ENCODE results near the gene KCND3. TPM values are rescaled to one million over a fixed set of nuclear protein-coding genes. Genes with fewer than 3 reads are reported as not detected.

Gene KCND3
- total RNA-seq, 1 donor from 2014 or later: 6.2 TPM

DNA sequence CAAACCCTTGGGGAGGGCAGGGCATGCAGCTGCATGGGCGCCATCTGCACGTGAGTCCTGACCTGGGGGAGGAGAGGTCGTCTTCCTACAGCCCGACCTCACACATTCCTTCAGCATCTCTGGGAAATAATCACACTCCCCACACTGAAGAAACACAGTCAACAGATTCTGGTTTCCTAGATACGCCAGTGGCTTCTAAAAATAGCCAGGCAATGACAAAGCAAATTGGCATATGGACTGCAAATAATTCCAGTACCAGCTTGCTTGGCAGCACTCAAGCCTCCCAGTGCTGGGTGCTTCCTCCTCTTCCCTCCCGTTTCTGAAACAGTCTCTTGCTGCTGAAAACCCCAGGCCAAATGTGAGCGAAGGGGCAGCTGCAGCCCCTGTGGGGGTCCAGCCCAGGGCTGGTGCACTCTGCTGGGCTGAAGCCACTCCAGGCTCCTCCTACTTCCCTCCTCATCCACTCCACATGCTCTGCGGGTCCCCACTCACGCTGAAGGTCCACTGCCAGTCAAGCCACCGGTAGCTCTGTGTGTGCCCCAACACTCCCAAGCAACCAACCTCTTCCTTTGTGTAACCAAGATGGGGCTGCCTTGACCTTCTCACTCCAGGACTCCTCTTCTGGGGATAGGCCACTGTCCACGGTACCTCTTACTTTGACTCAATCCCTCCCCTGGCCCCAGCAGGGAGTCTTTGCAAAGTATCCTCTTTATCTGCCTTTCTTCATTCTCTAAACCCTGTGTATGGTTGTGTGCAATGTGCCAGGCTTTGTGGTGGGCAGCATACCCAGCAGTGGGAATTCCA, 69.0 kb downstream of the KCND3 start:
- peak; percentile 53 for DNase-seq (ENCODE audit: low spot score)

DNA sequence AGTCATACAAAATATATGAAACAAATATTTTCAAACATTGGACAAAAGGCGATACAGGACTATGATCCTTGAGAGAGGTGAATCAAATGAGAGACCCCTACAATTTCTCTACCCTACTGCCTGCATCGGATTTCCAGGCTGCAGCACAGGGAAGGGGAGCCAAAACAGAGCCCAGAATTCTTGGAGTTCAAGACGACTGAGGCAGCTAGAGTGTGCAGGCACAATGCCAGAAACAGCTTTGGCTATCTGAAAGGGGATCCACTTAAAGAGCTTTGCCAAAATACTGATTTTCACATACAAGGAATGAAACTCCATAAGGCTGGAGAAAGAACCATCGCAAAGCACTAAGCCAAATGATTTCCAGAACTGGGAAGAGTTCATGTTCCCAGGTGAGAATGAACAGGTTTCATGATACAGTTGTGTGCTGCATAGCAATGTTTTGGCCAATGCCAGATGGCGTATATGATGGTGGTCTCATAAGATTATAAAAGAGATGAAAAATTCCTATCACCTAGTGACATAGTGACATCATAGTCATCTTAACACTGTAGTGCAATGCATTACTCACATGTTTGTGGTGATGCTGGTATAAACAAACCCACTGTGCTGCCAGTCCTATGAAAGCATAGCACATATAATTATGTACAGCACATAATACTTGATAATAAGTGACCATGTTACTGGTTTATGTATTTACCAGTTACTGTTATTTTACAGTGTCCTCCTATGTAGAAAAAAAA, 77.5 kb downstream of the KCND3 start:
- DNase-seq (ENCODE audit: low spot score): no peak

DNA sequence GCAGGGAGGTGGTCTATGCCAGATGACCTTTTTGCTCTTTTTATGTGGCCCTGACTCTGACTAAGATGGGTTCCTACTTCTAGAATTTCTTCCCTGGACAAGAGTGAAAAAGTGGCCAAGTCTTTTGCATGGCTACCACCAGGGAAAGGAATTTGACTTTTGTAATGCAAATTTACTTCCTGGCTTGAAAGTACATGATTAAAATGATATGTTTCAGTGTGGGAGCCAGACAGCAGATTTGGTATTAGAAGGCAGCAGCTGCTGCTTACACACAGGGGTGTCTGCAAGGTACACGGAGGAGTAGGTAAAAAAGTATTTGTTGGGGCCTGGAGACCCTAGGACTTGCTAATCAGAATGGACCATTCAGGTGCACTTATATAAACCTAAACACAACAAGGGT, 78.4 kb downstream of the KCND3 start:
- DNase-seq (ENCODE audit: low spot score): no peak

DNA sequence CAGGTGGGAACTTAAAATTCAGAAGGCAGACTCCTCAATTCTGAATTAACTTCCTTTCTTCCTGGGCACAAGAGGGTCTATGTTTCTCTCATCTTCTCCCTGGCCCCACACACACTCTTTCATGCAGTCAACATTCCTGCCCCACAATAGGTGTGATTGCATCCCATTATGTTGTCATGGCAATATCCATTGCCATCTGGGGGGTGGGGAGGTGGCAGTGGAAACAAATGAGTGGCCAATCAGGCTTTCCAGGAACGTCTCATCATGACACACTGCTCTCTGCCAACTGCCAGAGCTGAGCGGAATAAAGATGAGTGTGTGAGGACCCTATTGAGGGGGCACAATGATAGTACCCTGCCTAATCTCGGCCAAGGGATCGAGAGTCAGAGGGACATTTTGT, 80.4 kb downstream of the KCND3 start:
- no peak for DNase-seq (ENCODE audit: low spot score)

DNA sequence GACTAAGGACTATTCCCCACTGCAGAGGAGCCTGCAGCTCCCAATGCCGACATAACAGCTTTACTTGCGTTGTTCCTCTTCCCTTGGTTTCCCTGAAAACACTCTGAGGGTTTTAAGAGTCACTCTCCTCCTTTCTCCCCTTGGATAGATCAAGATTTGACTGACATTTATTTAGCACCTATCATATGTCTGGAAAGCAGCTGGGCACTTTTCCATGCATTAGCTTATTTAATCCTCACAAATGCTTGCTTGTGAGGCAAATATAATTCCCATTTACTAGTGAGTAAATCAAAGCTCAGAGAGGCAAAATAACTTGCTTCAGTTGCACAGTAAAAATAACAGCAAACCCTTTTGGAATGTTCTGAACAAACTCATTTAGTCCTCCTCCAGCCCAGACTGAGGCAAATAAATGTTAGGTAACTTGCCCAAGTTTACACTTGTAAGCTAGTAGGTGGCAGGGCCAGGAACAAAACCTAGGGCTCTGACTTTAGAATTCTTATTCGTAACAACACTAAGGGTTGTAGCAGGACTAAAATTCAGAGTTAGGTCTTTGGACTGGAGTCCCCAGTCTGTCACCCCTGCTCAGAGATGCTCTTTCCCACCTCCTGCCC, 81.4 kb downstream of the KCND3 start:
- no peak for DNase-seq (ENCODE audit: low spot score)

DNA sequence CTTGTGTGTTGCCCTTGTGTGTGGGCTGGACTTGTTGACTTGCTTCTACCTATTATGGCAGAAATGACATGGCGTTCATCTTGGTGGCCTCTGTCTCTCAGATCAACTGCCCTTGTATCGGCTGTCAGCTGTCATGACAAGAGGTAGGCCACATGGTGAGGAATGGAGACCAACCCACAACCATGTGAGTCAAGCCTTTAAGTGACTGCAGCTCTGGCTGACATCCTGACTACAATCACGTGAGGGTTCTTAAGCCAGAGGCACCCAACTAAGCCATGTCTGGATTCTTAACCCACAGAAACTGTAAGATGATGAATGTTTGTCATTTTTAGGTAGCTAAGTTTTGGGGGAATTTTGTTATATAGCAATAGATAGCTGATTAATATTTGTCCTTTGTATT, 82.1 kb downstream of the KCND3 start:
- DNase-seq (ENCODE audit: low spot score): no peak

DNA sequence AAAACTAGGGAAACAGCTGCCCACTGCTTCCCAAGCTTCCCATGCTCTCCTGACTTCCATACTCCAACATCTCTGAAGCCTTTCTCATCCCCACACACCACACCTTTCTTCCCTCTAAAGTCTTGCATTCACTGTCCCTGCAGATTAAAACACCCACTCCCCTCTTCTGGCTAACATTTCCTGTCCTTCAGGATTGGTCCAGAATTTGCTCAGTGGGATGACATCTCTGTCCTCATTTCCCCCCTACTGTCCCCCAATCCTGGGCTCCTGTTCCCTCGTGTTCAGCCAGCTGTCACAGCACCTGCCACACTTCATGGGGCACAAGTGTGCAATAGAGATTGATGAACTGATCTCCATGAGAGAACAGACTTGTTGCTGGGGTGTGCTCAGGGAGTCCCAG, 82.7 kb downstream of the KCND3 start:
- DNase-seq (ENCODE audit: low spot score): no peak

DNA sequence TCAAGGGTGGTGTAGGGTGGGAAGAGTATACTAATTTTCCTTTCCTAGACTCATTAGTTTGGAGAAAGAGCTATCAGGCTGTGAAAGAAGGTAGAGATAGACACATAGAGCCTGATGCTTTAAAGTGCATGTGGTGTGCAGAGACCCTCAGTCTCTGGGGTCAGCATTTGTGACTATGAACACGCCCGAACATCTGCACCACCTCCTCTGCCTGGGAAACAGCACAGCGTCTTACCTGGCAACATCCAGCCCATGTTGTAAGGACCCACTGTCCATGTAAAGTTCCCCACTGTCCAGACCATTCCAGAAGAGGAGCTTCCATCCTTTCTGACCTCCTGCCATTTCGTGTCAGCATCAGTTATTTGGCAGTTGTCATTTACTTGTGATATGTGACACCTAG, 83.4 kb downstream of the KCND3 start:
- DNase-seq (ENCODE audit: low spot score): no peak

DNA sequence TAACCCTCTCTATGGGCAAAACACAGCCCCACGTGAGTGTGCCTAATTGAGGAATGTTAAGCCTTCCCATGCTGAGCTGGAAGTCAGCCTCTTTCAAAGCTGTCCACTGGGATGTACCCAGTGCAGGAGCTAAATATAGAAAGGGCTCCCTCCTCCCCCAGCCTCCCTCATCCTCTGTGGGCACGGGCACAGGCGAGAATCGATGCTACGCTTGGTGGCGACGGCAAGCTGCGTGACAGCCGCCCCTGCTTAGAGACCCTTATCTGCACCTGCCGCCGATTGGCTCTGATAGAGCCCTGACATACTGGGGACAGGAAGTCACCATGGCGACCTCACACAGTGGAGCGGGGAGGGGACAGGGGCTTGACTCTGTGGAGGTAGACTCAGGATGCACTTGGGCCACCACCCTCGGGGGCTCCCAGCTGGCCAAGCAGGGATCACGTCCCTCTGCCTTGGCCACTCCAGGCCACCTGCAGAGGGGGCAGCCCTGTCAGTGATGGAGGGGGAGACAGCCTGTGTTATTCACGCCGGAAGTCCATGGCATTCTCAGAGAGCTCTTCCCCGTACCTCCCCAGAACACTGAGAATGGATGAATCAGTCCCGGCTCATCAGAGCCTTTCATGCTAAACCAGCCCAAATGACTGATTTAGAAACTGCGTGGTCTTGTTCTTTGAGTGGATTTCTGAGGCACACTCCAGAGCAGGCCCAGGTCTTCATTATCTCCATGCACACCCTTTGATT, 84.8 kb downstream of the KCND3 start:
- no peak for DNase-seq (ENCODE audit: low spot score)

DNA sequence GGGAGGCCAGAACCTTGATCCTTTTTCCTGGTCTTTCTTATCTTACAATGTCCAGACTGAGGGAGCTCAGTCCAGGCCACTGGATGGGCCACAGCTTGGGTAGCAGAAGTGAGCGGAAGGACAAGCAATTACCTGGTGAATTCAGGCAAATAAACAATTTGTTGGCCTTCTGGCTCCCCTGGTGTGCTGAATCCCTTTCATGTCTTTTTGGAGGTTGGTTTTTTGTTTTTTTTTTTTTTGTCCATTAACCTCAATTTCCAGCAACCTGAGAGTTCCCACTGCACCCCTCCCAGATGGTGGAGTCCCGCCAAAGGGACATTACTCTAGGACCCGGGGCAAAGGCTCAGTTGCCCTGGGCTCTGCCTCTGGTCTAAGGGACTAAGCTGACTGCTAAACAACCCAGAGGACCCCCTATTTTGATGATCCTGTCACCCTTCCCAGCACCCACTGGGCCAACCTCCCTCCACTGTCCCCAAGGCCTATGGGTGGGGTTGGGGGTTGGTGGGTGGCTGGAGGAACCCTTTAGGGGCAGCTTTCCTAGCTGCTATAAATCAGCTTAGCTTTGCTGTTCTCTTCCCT, 85.5 kb downstream of the KCND3 start:
- DNase-seq (ENCODE audit: low spot score): no peak

DNA sequence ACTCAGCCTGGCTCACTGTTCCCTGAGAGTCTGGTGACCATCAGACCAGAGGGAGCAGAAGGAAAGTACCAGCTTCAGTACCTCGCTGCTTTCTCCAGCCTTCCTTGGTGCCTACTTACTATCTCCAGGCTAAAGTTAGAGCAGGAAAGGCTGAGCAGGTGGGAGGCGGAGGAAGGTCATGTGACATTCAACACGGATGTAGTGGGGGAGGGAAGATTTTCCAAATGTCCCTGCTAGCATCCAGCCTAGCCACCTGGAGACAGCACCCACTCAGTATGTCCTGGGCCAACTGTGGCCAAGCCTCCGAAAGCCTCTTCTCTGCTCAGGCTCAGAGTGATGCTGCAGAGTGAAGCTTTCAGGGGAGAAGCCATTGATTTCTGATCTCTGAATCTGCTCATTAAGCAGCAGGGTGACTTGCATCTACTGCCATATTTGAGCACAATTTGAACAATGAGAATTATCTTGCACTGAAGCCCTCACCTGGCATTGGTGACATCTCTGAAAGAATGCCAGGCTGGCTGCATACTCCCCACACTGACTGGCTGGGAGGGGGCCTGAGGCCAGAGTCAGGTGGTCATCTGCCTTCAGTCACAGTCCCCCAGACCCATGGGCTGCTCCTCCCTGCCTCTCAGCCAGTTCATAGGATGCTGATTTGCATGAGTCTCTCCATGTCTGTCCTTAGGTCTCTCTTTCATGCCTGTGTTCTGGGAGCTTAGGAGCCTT, 86.2 kb downstream of the KCND3 start:
- DNase-seq (ENCODE audit: low spot score): no peak

DNA sequence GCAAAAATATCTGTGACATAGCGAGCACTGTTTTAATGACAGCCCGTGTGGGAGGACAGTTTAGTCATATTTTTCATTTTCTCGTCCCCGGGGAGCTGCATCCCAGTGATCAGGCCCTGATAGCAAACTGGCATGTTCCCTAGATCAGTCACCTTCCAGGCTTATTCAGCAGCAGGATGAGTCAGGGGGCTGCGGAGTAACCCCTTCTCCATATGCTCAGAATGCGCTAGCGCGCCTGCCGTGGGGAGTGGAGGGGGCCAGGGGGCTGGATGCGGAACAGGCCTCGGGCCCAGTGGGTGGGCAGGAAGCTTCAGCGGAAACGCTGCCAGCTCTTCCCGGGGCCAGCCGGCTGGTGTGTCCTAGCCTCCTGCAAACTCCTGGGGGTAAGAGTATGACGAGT, 94.0 kb downstream of the KCND3 start:
- DNase-seq (ENCODE audit: low spot score): no peak

DNA sequence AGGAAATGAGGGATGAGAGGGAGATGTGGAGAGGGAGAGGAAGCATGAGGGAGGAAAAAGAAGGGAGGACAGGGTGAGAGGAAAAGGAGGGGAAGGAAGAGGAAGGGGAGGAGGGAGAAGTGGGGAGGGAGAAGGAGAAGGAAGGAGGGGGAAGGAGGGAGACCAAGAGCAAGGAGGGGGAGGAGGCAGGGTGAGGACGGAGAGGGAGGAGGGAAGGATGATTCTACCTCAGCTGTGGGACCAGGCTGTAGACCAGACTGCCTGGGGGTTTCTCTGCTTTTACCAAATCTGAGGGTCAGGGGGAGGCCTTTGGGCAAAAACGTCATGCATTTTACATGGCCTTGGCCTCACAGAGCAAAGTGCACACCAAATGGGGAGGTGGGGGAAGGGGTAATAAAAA, 94.5 kb downstream of the KCND3 start:
- no peak for DNase-seq (ENCODE audit: low spot score)

DNA sequence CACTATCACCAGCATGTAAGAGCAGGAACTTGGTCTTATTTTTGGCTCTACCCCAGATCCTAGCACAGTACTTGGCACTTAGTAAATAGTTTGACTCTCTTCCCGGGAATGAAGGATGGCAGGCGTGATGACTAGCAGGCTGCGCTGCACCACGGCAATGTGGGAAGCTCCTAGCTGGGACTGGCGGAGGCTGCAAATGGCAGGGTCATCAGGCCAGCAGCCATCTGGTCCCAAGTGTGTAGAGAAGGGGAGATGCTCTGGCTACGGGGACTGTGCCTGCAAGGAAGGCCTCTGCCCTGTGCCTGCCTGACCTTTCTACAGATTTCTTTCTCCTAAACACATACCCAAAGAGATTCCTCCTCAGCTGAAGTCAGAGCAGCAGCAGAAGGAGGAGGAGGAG, 95.0 kb downstream of the KCND3 start:
- no peak for DNase-seq (ENCODE audit: low spot score)

DNA sequence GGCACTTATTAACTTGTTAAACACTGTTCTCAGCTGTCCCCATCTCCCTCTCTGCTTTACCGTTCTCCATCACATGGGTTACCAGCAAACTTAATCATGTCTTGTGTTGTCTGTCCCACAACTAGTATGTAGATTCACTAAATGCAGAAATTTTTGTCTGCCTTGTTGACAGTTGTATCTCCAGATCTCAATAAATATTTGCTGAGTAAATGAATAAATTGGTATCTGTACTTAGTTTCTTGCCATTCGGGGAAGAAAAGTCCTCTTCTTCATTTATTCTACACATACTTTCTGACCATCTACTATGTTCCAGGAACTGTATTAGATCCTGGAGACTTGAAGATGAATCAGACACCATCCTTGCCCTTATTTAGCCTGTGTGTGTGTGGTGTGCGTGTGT, 97.9 kb downstream of the KCND3 start:
- no peak for DNase-seq (ENCODE audit: low spot score)

DNA sequence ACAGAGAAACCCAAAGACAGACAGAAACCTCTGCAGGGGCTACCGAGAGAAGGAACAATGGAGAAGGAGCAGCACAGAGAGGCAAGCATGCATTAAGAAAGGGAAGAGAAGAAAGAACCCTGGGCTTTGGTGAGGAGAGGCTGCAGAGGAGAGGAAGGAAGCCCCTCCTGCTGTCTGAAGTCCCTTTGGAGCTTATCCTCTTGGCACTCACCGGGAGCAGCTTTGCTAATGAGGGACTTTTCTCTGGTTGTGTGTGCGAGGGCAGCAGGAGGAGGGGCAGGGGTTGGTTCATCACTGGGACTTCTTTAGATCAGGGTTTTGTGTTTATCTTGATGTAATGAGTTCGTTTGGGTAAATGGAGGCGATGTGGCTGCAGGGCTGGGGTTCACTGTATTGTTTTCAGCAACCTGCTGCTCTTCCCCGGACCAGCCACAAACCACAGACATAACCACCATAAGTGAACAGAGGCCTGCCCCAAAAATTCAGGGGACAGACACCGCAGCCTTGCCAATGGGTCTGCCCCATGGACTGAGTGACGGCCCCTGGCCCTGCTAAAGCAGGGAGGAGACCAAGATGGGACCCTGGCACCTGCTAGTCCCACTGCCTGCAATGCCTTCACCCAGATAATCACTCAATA, 100.6 kb downstream of the KCND3 start:
- no peak for DNase-seq (ENCODE audit: low spot score)

DNA sequence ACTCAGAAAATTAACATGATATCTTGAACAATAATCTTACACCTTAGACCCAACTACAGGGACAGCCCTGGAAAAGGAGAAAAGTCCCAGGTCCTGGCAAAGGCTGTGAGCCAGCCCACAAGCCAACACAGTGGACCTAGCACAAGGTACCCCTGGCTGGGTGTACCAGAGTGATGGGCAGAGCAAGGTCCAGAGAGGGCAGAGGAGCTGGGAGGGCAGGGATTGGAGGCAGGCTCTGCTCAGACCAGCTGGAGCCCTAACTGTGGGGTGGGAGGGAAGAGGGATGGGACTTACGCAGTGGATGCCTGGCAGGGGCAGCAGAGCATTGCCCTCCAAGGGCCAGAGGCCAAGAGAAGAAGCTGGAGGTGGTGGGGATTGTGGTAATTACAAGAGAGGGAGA, 101.6 kb downstream of the KCND3 start:
- DNase-seq (ENCODE audit: low spot score): no peak

DNA sequence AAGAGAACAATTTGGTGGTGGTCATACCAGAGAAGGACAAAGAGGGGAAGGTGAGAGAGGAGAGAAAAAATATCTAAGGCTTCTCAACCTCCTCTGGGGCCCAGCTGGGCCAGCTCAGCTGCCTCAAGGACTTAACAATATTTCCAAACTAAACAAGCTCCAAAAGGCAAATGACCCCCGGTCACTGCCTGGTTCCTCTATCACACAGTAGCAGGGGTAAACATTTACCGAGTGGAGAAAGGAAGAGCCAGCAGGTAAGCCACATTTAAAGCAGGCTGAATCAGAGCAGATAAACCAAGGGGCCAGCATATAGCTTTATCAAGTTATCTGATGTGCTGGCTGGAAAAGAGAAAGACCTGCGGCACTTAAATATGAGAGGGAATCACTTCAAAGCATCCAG, 102.1 kb downstream of the KCND3 start:
- no peak for DNase-seq (ENCODE audit: low spot score)

DNA sequence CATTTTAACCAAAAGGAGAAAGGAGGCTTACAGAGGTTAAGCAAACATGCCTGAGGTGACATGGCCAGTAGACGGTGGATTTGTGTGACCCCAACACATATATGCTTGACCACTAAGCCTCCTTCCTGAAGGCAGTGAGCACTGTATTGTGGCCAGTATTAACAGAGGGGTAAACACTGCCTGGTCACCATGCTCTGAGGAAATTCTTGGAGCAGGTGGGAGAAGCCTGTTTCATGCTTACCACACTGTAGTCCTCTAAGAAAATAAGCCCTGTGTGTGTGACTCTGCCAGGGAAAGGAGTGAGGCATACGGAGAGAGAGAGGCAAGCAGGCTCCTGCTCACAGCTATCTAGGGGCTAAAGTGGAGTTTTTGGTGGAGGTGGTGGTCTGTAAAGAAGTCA, 102.7 kb downstream of the KCND3 start:
- no peak for DNase-seq (ENCODE audit: low spot score)

DNA sequence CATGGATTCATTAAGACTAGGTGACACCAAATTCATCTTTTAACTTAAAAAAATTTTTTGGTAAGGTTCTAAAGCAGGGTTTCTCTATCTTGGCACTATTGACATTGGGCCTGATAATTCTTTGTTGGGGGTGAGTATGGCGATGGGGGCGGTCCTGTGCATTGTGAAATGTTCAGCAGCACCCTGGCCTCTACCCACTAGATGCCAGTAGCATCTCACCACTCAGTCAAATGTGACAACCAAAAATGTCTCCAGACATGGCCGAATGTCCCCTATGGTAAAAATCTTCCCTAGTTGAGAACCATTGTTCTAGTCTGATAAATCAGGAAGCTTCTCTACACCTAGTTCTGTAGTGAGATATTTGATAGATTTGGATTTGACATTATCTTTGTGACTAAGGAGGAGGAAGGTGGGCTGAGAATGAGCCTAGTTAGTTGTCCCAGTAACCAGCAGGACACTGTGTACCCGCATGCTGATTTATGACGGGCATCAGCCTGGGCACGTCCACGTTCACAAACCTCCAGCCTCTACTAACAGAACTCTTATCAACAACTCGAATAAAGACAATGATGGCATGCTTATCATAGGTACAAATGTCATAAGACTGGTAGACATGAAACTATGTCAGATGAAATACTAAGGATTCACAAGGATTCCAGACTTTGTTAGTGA, 104.6 kb downstream of the KCND3 start:
- DNase-seq (ENCODE audit: low spot score): no peak

All from ureter (tissue), 1 donor.